D341Med (cell line): ENCODE data around the gene NUP210L.
"Not testable (repeated sequence)": the region's sequence is repeated elsewhere in the genome, so short reads cannot be mapped to it uniquely, and the experiment has no call there.

ENCODE experiments used
- DNase-seq: peaks from one replicate; pipeline ENCODE4 v3.0.0; 2012; ENCODE audit warnings: low spot score

NUP210L gene

GRCh38 chr1:154170547-154171222, 15.8 kb upstream of the NUP210L start:
- DNase-seq: no peak

DNA sequence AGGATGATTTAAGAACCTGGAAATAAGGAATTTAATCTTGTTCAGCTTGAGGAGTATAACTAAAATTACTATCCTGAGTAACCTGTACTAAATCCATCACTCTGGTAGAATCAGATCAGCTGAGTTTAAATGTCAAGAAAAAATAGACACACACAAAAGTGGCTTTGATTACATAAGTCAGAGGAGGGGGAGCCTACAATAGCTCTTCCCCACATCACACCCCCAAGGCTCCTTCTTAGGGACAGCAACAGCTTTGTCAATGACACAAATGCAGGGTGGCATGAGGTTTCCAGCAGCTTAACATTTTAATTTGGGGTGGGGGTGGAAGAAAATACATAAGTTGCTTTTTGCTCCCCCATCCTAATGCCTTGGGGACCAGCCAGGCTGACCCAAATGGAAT, 12.6 kb upstream of the NUP210L start:
- no peak for DNase-seq

- no peak for DNase-seq
Measured at GRCh38 chr1:154166207-154166606, 11.3 kb upstream of the NUP210L start.

DNA sequence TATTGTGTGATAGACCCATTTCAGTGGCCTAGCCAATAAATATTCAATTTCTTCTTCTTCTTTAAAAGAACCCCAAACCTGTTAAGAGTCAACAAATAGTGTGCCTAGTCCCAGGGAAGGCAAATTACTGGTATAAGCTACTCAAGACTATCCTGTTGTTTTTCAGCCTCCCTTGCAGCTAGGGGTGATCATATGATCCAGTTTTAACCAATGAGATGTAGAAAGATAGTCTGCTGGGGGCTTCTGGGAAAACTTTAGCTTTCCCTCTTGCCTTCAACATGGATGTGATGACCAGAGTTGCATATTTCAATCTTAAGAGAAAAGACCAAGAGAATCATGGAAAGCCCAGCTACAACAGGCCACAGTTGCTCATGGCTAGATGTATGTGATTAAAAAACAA, 4.7 kb upstream of the NUP210L start:
- no peak for DNase-seq

GRCh38 chr1:154158307-154159125, 3.6 kb upstream of the NUP210L start:
- DNase-seq: no peak

GRCh38 chr1:154157520-154158306, 2.8 kb upstream of the NUP210L start:
- no peak for DNase-seq

- DNase-seq: no peak
Measured at GRCh38 chr1:154155251-154155650, 378 bp upstream of the NUP210L start.

DNA sequence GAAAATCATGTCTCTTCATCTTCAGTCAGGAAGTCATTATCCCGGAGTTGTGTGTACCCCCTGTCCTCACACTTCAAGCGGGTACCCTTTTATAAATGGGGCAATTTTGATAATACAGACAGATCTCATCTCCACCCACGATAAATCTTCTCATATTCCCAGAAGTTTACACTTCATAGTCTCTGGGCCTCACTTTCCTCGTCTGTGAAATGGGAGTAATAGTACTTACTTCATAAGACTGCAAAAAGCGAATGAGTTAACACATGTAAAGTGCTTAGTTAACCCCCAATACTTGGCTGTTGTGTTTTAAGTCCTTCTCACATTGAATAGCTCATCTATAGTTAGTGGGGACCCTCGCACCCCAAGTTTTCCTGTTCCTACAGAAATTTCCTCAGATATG, 820 bp downstream of the NUP210L start:
- no peak for DNase-seq

GRCh38 chr1:154151311-154151710, 3.6 kb downstream of the NUP210L start:
- no peak for DNase-seq

DNA sequence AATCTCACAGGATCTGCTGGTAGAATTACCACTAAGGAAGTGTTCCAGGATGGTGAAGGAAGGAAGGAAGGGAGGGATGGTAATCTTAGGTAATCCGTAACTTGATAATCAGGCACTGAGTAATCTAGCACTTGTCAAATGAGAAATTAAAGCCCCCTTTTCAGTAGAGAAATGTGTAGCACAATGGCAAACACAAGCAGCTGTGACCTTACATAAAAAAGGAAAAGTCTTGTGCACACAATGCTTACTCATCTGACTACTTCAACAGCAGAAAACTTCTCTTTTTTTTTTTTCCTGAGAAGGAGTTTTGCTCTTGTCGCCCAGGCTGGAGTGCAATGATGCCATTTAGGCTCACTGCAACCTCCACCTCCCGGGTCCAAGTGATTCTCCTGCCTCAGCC, 6.1 kb downstream of the NUP210L start:
- no peak for DNase-seq

DNA sequence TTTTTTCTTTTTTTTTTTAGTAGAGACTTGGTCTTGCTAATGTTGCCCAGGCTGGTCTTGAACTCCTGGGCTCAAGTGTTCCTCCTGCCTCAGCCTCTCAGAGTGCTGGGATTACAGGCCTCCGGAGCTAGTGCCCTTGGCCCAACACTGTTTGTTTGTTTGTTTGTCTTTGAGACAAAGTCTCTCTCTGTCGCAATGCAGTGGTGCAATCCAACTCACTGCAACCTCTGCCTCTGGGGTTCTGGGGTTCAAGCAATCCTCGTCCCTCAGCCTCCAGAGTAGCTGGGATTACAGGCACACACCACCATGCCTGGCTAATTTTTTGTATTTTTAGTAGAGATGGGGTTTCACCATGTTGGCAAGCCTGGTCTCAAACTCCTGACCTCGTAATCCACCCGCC, 7.4 kb downstream of the NUP210L start:
- DNase-seq: not testable (repeated sequence)

GRCh38 chr1:154145986-154146385, 8.9 kb downstream of the NUP210L start:
- peak; percentile 36 for DNase-seq

GRCh38 chr1:154142358-154142757, 12.5 kb downstream of the NUP210L start:
- DNase-seq: no peak

- DNase-seq: no peak
Measured at GRCh38 chr1:154141240-154141639, 13.6 kb downstream of the NUP210L start.

DNA sequence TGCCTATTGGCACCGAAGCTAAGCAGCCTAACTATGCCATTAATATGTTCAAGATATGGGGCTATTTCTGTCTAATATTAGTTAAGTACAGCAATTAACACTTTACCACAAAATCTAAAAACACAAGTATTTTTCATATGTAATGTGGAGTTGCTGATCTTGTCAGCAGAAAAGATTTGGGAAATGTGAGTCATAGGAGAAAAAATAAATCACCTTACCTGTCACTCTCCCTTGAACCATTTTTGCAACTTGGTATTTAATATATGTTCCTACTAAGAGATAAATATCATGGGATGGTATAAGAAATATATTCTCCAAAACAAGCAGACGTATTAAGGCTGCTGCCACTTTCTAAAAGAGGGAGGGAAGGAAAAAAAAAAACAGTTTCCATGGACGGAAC, 17.0 kb downstream of the NUP210L start:
- no peak for DNase-seq

- no peak for DNase-seq
Measured at GRCh38 chr1:154133256-154133655, 21.6 kb downstream of the NUP210L start.

GRCh38 chr1:154129391-154129970, 25.4 kb downstream of the NUP210L start:
- no peak for DNase-seq

GRCh38 chr1:154123205-154123604, 31.7 kb downstream of the NUP210L start:
- not testable (repeated sequence) for DNase-seq

GRCh38 chr1:154117642-154118041, 37.2 kb downstream of the NUP210L start:
- no peak for DNase-seq

DNA sequence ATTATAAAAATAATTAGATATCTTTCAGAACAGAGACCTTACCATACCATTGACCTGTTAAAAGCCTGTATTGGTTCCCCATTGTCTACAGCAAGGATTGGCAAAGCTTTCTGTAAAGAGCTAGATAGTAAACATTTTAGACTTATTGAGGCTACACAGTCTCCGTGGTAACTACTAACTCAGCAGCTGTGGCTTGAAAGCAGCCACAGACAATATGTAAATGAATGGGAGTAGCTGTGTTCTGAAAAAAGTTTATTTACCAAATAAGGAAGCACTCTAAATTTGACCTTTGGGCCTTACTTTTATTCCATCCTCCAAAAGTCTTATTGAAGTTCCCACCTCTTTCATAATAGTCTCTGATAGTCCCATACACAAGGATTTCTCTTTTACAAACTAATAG, 39.7 kb downstream of the NUP210L start:
- DNase-seq: no peak

DNA sequence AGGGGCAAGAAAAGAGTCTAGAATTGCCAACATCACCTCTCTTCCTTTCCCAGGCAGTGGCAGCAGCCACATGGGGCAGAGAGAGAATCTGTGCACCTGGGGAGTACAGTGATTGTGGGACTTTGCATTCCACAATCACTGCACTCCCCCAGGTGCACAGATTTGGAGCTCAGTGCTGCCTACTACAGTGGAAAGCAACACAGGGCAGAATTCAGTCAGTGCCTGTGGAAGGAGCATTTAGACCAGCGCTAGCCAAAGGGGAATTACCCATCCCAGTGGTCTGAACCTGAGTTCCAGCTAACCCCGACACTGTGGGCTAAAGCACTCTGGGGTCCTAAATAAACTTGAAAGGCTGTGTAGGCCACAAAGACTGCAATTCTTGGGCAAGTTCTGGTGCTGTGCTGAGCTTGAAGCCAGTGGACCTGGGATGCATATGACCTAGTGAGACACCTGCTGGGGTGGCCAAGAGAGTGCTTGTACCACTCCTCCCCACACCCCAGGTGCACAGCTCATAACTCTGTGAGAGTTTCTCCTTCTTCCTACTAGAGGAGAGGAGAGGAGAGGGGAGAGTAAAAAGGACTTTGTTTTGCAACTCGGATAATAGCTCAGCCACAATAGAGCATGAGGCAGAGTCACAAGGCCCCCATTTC, 50.3 kb downstream of the NUP210L start:
- DNase-seq: no peak

DNA sequence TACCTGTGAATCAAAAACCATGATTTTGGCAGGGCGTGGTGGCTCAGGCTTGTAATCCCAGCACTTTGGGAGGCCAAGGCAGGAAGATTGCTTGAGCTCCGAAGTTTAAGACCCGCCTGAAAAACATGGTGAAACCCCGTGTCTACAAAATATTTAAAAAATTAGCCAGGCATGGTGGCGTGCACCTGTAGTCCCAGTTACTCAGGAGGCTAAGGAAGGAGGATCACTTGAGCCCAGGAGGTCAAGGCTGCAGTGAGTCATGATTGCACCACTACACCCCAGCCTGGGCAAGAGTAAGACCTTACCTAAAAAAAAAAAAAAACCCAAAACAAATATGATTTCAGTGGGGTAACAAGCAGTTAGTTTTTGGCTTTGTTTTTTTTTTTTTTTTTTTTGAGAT, 54.7 kb downstream of the NUP210L start:
- not testable (repeated sequence) for DNase-seq
